HL-60 (cell line): Measurements from ENCODE around the gene PNPO.

Experiments
- POLR2AphosphoS5 ChIP-seq: IDR thresholded peaks from 2 replicates; pipeline ENCODE4 v1.6.1; 2012; ENCODE audit warnings: low read depth
- SPI1 ChIP-seq: IDR thresholded peaks from 2 replicates; pipeline ENCODE4 v1.6.1; 2012; ENCODE audit warnings: low read depth, mild to moderate bottlenecking, borderline replicate concordance
- TF ChIP-seq, protein P1 (sequence below): IDR thresholded peaks from 2 replicates; pipeline ENCODE4 v1.6.1; 2012; ENCODE audit warnings: low read depth; ENCODE audit not compliant: insufficient replicate concordance
- TF ChIP-seq, protein P2 (sequence below): IDR thresholded peaks from one replicate; pipeline ENCODE4 v1.5.1; 2011; ENCODE audit warnings: low read length, control low read depth, inconsistent platforms; ENCODE audit not compliant: insufficient read depth

DNA sequence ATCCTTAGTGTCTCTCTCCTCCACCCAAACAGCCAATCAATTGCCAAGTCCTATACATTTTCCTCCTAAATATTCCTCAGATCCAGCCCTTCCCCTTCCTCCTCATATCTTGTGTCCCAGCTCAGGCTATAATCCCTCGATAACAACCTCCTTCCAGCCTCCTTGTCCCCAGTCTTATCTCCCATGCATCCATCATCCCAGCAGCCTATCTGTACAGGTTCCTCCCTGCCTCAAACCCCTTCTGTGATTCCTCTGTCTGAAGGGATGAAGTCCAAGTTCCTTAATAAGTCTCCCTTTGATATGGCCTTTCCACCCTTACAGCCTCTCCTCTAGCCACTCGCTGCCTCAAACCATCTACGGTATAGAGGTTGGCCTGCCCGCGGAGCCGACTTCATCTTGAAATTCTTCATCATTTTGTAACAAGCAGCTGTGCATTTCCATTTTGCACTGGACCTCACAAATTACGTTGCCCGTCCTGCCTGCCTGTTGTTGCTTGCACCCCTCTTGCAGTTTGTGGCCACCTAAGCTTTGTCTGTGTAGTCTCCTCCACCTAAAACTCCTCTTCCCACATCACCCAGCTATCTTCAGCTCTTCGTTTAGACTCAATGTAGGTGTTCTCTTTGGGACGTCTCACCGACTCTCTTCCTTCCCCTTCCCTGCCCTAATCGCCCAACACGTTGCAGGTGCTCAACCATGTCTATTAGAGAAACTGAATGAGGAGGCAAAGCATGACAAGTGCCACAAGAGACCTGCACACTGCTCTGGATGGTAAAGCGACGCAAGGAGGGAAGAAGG is 28.8 kb downstream of the PNPO start:
- TF ChIP-seq, protein P1, sequence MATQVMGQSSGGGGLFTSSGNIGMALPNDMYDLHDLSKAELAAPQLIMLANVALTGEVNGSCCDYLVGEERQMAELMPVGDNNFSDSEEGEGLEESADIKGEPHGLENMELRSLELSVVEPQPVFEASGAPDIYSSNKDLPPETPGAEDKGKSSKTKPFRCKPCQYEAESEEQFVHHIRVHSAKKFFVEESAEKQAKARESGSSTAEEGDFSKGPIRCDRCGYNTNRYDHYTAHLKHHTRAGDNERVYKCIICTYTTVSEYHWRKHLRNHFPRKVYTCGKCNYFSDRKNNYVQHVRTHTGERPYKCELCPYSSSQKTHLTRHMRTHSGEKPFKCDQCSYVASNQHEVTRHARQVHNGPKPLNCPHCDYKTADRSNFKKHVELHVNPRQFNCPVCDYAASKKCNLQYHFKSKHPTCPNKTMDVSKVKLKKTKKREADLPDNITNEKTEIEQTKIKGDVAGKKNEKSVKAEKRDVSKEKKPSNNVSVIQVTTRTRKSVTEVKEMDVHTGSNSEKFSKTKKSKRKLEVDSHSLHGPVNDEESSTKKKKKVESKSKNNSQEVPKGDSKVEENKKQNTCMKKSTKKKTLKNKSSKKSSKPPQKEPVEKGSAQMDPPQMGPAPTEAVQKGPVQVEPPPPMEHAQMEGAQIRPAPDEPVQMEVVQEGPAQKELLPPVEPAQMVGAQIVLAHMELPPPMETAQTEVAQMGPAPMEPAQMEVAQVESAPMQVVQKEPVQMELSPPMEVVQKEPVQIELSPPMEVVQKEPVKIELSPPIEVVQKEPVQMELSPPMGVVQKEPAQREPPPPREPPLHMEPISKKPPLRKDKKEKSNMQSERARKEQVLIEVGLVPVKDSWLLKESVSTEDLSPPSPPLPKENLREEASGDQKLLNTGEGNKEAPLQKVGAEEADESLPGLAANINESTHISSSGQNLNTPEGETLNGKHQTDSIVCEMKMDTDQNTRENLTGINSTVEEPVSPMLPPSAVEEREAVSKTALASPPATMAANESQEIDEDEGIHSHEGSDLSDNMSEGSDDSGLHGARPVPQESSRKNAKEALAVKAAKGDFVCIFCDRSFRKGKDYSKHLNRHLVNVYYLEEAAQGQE, result no peak
- TF ChIP-seq POLR2AphosphoS5 (no peak), SPI1 (no peak)
- TF ChIP-seq, protein P2, sequence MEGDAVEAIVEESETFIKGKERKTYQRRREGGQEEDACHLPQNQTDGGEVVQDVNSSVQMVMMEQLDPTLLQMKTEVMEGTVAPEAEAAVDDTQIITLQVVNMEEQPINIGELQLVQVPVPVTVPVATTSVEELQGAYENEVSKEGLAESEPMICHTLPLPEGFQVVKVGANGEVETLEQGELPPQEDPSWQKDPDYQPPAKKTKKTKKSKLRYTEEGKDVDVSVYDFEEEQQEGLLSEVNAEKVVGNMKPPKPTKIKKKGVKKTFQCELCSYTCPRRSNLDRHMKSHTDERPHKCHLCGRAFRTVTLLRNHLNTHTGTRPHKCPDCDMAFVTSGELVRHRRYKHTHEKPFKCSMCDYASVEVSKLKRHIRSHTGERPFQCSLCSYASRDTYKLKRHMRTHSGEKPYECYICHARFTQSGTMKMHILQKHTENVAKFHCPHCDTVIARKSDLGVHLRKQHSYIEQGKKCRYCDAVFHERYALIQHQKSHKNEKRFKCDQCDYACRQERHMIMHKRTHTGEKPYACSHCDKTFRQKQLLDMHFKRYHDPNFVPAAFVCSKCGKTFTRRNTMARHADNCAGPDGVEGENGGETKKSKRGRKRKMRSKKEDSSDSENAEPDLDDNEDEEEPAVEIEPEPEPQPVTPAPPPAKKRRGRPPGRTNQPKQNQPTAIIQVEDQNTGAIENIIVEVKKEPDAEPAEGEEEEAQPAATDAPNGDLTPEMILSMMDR, result no peak
